Mesendoderm (in vitro differentiated cells): ENCODE results near the gene NOP56.

Experiments used
- DNase-seq: peaks from one replicate; pipeline ENCODE4 v3.0.0; 2013
- H2AK5ac ChIP-seq: 2 replicates; pipeline ENCODE4 v1.6.1; 2013; ENCODE audit warnings: low read length, inconsistent platforms
- H2BK120ac ChIP-seq: 2 replicates; pipeline ENCODE4 v1.6.1; 2013; ENCODE audit warnings: low read depth, mild to moderate bottlenecking, low read length, moderate library complexity, mixed read lengths
- H2BK15ac ChIP-seq: replicated peaks from 2 replicates; pipeline ENCODE4 v1.6.1; 2013; ENCODE audit warnings: low read depth, mild to moderate bottlenecking, moderate library complexity
- H2BK5ac ChIP-seq: 2 replicates; pipeline ENCODE4 v1.6.1; 2013; ENCODE audit warnings: low read length, inconsistent platforms
- H3K18ac ChIP-seq: 2 replicates; pipeline ENCODE4 v1.6.1; 2013; ENCODE audit warnings: mild to moderate bottlenecking, low read length, mixed read lengths
- H3K23ac ChIP-seq: one replicate; pipeline ENCODE4 v1.6.1; 2013; ENCODE audit warnings: low read length
- H3K27ac ChIP-seq: 2 replicates; pipeline ENCODE4 v1.5.1; 2013; ENCODE audit warnings: low read depth, mild to moderate bottlenecking, inconsistent platforms, low read length, moderate library complexity
- H3K27me3 ChIP-seq: 2 replicates; pipeline ENCODE4 v1.6.1; 2013; ENCODE audit warnings: low read length, control low read depth, mild to moderate bottlenecking, inconsistent platforms; ENCODE audit not compliant: insufficient read depth, poor library complexity
- H3K36me3 ChIP-seq: 2 replicates; pipeline ENCODE4 v1.6.1; 2013; ENCODE audit warnings: low read length, inconsistent platforms; ENCODE audit not compliant: control insufficient read depth, insufficient read depth
- H3K4ac ChIP-seq: one replicate; pipeline ENCODE4 v1.6.1; 2013; ENCODE audit warnings: low read depth, mild to moderate bottlenecking, low read length, moderate library complexity
- H3K4me1 ChIP-seq: 2 replicates; pipeline ENCODE4 v1.6.1; 2013; ENCODE audit warnings: low read depth, low read length, inconsistent platforms; ENCODE audit not compliant: control insufficient read depth
- H3K4me2 ChIP-seq: 2 replicates; pipeline ENCODE4 v1.6.1; 2013; ENCODE audit warnings: low read length
- H3K4me3 ChIP-seq: 2 replicates; pipeline ENCODE4 v1.5.1; 2013; ENCODE audit warnings: mild to moderate bottlenecking, low read length
- H3K56ac ChIP-seq: one replicate; pipeline ENCODE4 v1.6.1; 2013; ENCODE audit warnings: low read length
- H3K79me1 ChIP-seq: 2 replicates; pipeline ENCODE4 v1.6.1; 2013; ENCODE audit warnings: low read length, inconsistent platforms
- H3K79me2 ChIP-seq: 2 replicates; pipeline ENCODE4 v1.6.1; 2013; ENCODE audit warnings: mild to moderate bottlenecking, low read length; ENCODE audit not compliant: control insufficient read depth, insufficient read depth
- H3K9ac ChIP-seq: 2 replicates; pipeline ENCODE4 v1.6.1; 2013; ENCODE audit warnings: low read length, inconsistent platforms
- H4K5ac ChIP-seq: one replicate; pipeline ENCODE4 v1.6.1; 2013; ENCODE audit warnings: low read length
- H4K8ac ChIP-seq: one replicate; pipeline ENCODE4 v1.6.1; 2013; ENCODE audit warnings: low read depth, mild to moderate bottlenecking, control low read depth, low read length, moderate library complexity
- WGBS: extraction: QIAGEN DNeasy Blood & Tissue Kit; methylation state at CpG from one replicate; pipeline ENCODE4 v1.1.7; 2013; ENCODE audit warnings: low lambda C conversion rate, missing lambda C conversion rate; ENCODE audit not compliant: insufficient coverage; ENCODE audit errors: extremely low coverage; 5-methylcytosine and 5-hydroxymethylcytosine counted together

The NOP56 gene

GRCh38 chr20:2618815-2619214, 33.6 kb upstream of the NOP56 start:
- no peaks in the 10 kb centered on the region for H3K79me2 ChIP-seq
- H3K4ac ChIP-seq = no peak overlapping the region
- H2BK15ac ChIP-seq = no peak overlapping the region
- no peak overlapping the region for H3K4me3 ChIP-seq
- no peak overlapping the region for H4K8ac ChIP-seq
- H3K9ac ChIP-seq = no peak overlapping the region
- no peak overlapping the region for H3K56ac ChIP-seq
- no CpG with 5 or more reads among the region's 6 CpGs for WGBS
- no peak overlapping the region for H2AK5ac ChIP-seq
- H4K5ac ChIP-seq = no peak overlapping the region
- no peaks in the 10 kb centered on the region for H3K36me3 ChIP-seq
- no peak overlapping the region for H3K23ac ChIP-seq
- no peaks in the 10 kb centered on the region for H3K79me1 ChIP-seq
- no peak overlapping the region for H2BK120ac ChIP-seq
- H3K4me1 ChIP-seq = no peaks in the 10 kb centered on the region
- H3K4me2 ChIP-seq = no peak overlapping the region
- H3K18ac ChIP-seq = no peak overlapping the region
- no peak for DNase-seq
- no peak overlapping the region for H3K27ac ChIP-seq
- H2BK5ac ChIP-seq = no peak overlapping the region
- peaks cover 2% of the 10 kb centered on the region for H3K27me3 ChIP-seq

GRCh38 chr20:2619337-2619736, 33.1 kb upstream of the NOP56 start:
- H3K4me2 ChIP-seq = no peak overlapping the region
- no peak overlapping the region for H3K9ac ChIP-seq
- no peaks in the 10 kb centered on the region for H3K79me2 ChIP-seq
- no peaks in the 10 kb centered on the region for H3K36me3 ChIP-seq
- no peaks in the 10 kb centered on the region for H3K79me1 ChIP-seq
- peaks cover 2% of the 10 kb centered on the region for H3K27me3 ChIP-seq
- no peak overlapping the region for H3K4ac ChIP-seq
- H4K8ac ChIP-seq = no peak overlapping the region
- H3K18ac ChIP-seq = no peak overlapping the region
- DNase-seq = no peak
- WGBS = no CpG with 5 or more reads among the region's 2 CpGs
- H3K56ac ChIP-seq = no peak overlapping the region
- no peak overlapping the region for H2BK120ac ChIP-seq
- H3K4me1 ChIP-seq = no peaks in the 10 kb centered on the region
- H2AK5ac ChIP-seq = no peak overlapping the region
- H3K23ac ChIP-seq = no peak overlapping the region
- no peak overlapping the region for H3K4me3 ChIP-seq
- H2BK15ac ChIP-seq = no peak overlapping the region
- no peak overlapping the region for H4K5ac ChIP-seq
- H3K27ac ChIP-seq = no peak overlapping the region
- H2BK5ac ChIP-seq = no peak overlapping the region

- H3K4ac ChIP-seq = no peak overlapping the region
- no CpG with 5 or more reads among the region's 3 CpGs for WGBS
- H2AK5ac ChIP-seq = no peak overlapping the region
- H3K4me3 ChIP-seq = no peak overlapping the region
- H3K79me2 ChIP-seq = no peaks in the 10 kb centered on the region
- DNase-seq = no peak
- no peak overlapping the region for H3K9ac ChIP-seq
- H4K5ac ChIP-seq = no peak overlapping the region
- H2BK15ac ChIP-seq = no peak overlapping the region
- H3K79me1 ChIP-seq = no peaks in the 10 kb centered on the region
- no peak overlapping the region for H4K8ac ChIP-seq
- H3K4me1 ChIP-seq = no peaks in the 10 kb centered on the region
- no peak overlapping the region for H3K18ac ChIP-seq
- no peaks in the 10 kb centered on the region for H3K36me3 ChIP-seq
- no peak overlapping the region for H3K23ac ChIP-seq
- H3K4me2 ChIP-seq = no peak overlapping the region
- no peak overlapping the region for H2BK5ac ChIP-seq
- H3K27me3 ChIP-seq = peaks cover 2% of the 10 kb centered on the region
- H2BK120ac ChIP-seq = no peak overlapping the region
- H3K56ac ChIP-seq = no peak overlapping the region
- H3K27ac ChIP-seq = no peak overlapping the region
Measured at GRCh38 chr20:2619961-2620595, 32.4 kb upstream of the NOP56 start.

- H3K4ac ChIP-seq = no peak overlapping the region
- no peak for DNase-seq
- no peaks in the 10 kb centered on the region for H3K36me3 ChIP-seq
- H4K5ac ChIP-seq = no peak overlapping the region
- no peak overlapping the region for H3K56ac ChIP-seq
- no peak overlapping the region for H3K18ac ChIP-seq
- H3K79me1 ChIP-seq = no peaks in the 10 kb centered on the region
- no peak overlapping the region for H2BK15ac ChIP-seq
- H3K4me1 ChIP-seq = no peaks in the 10 kb centered on the region
- no peak overlapping the region for H3K23ac ChIP-seq
- no peak overlapping the region for H3K4me2 ChIP-seq
- no peak overlapping the region for H4K8ac ChIP-seq
- H3K27me3 ChIP-seq = no peaks in the 10 kb centered on the region
- no peak overlapping the region for H2BK5ac ChIP-seq
- H3K4me3 ChIP-seq = no peak overlapping the region
- WGBS = no CpG with 5 or more reads among the region's 4 CpGs
- H2BK120ac ChIP-seq = no peak overlapping the region
- H2AK5ac ChIP-seq = no peak overlapping the region
- no peak overlapping the region for H3K9ac ChIP-seq
- no peaks in the 10 kb centered on the region for H3K79me2 ChIP-seq
- H3K27ac ChIP-seq = no peak overlapping the region
Measured at GRCh38 chr20:2624190-2624589, 28.2 kb upstream of the NOP56 start.

GRCh38 chr20:2625062-2625461, 27.4 kb upstream of the NOP56 start:
- H3K79me1 ChIP-seq = no peaks in the 10 kb centered on the region
- no peak overlapping the region for H3K56ac ChIP-seq
- H2BK15ac ChIP-seq = no peak overlapping the region
- H4K8ac ChIP-seq = no peak overlapping the region
- no peaks in the 10 kb centered on the region for H3K36me3 ChIP-seq
- no peak overlapping the region for H3K4ac ChIP-seq
- no peaks in the 10 kb centered on the region for H3K27me3 ChIP-seq
- WGBS = no CpG with 5 or more reads among the region's 2 CpGs
- no peak overlapping the region for H2BK5ac ChIP-seq
- no peak overlapping the region for H3K23ac ChIP-seq
- H2AK5ac ChIP-seq = no peak overlapping the region
- H3K4me3 ChIP-seq = no peak overlapping the region
- no peak overlapping the region for H3K4me2 ChIP-seq
- H3K18ac ChIP-seq = no peak overlapping the region
- no peak overlapping the region for H3K9ac ChIP-seq
- no peaks in the 10 kb centered on the region for H3K79me2 ChIP-seq
- no peak overlapping the region for H4K5ac ChIP-seq
- no peak overlapping the region for H3K27ac ChIP-seq
- H2BK120ac ChIP-seq = no peak overlapping the region
- DNase-seq = no peak
- H3K4me1 ChIP-seq = no peaks in the 10 kb centered on the region

- H3K23ac ChIP-seq = no peak overlapping the region
- no peak overlapping the region for H2BK120ac ChIP-seq
- no peak overlapping the region for H4K8ac ChIP-seq
- H3K36me3 ChIP-seq = no peaks in the 10 kb centered on the region
- no peak overlapping the region for H3K4me2 ChIP-seq
- no peaks in the 10 kb centered on the region for H3K4me1 ChIP-seq
- H3K27me3 ChIP-seq = no peaks in the 10 kb centered on the region
- H2BK15ac ChIP-seq = no peak overlapping the region
- no peak overlapping the region for H4K5ac ChIP-seq
- no peak overlapping the region for H2AK5ac ChIP-seq
- no peaks in the 10 kb centered on the region for H3K79me1 ChIP-seq
- WGBS = no CpG with 5 or more reads among the region's 9 CpGs
- no peak overlapping the region for H3K56ac ChIP-seq
- no peak overlapping the region for H3K4ac ChIP-seq
- peak; percentile 12 for DNase-seq
- H3K18ac ChIP-seq = no peak overlapping the region
- no peak overlapping the region for H3K4me3 ChIP-seq
- H3K27ac ChIP-seq = no peak overlapping the region
- H3K9ac ChIP-seq = no peak overlapping the region
- H2BK5ac ChIP-seq = no peak overlapping the region
- H3K79me2 ChIP-seq = no peaks in the 10 kb centered on the region
Measured at GRCh38 chr20:2626853-2627541, 25.4 kb upstream of the NOP56 start.
